HG03558 (cell line): ENCODE data around the gene CLTC.

Experiments
- ATAC-seq: cut with Tn5 transposase; IDR thresholded peaks from one replicate; pipeline ENCODE4 v1.9.1; 2021; ENCODE audit warnings: moderate number of reproducible peaks; ENCODE audit not compliant: unreplicated experiment; ENCODE audit errors: extremely low read depth

The CLTC gene

GRCh38 chr17:59716427-59716826 lies 96.7 kb downstream of the CLTC start:
- no peak for ATAC-seq

- ATAC-seq = no peak
These were observed 99.8 kb downstream of the CLTC start for GRCh38 chr17:59719526-59719925.

- ATAC-seq = no peak
These were observed 102.9 kb downstream of the CLTC start for GRCh38 chr17:59722623-59723022.

GRCh38 chr17:59723041-59723440 lies 103.3 kb downstream of the CLTC start:
- ATAC-seq = no peak

GRCh38 chr17:59723607-59724006 lies 103.9 kb downstream of the CLTC start:
- no peak for ATAC-seq

GRCh38 chr17:59725691-59726090 lies 106.0 kb downstream of the CLTC start:
- ATAC-seq = no peak

- no peak for ATAC-seq
These were observed 108.3 kb downstream of the CLTC start for GRCh38 chr17:59727817-59728533.

- no peak for ATAC-seq
These were observed 110.7 kb downstream of the CLTC start for GRCh38 chr17:59730268-59730834.

- ATAC-seq = no peak
These were observed 114.0 kb downstream of the CLTC start for GRCh38 chr17:59733697-59734096.

GRCh38 chr17:59734226-59734625 lies 114.5 kb downstream of the CLTC start:
- no peak for ATAC-seq

- no peak for ATAC-seq
These were observed 117.6 kb downstream of the CLTC start for GRCh38 chr17:59737324-59737723.

- ATAC-seq = no peak
These were observed 124.1 kb downstream of the CLTC start for GRCh38 chr17:59743842-59744241.

- no peak for ATAC-seq
These were observed 125.3 kb downstream of the CLTC start for GRCh38 chr17:59745040-59745439.
